K562 (cell line): ENCODE measurements around the gene SV2C.

ENCODE experiments used
- CSDE1 ChIP-seq, 2 experiments: fragments of 450-650 bp; IDR thresholded peaks; 2 replicates each; pipeline ENCODE4 v1.6.1; 2016; ENCODE audit warnings: mild to moderate bottlenecking in 1 of 2
- LEF1 ChIP-seq: fragments of 450-650 bp; IDR thresholded peaks from 2 replicates; pipeline ENCODE4 v1.6.1; 2016; ENCODE audit warnings: mild to moderate bottlenecking
- SMARCA4 ChIP-seq: fragments of 450-650 bp; IDR thresholded peaks from 2 replicates; pipeline ENCODE4 v1.6.1; 2016
- ZBTB7A ChIP-seq: IDR thresholded peaks from 2 replicates; pipeline ENCODE4 v1.6.1; 2011; ENCODE audit warnings: low read depth, mild to moderate bottlenecking, low read length, moderate library complexity, borderline replicate concordance; ENCODE audit not compliant: control insufficient read depth
- TF ChIP-seq, protein P1 (sequence below), 3 experiments: IDR thresholded peaks in 2 of 3; conservative IDR thresholded peaks in 1 of 3; 2 replicates each; pipeline ENCODE4 v1.5.1; 2011 to 2012; ENCODE audit warnings: low read length in 3 of 3, mild to moderate bottlenecking in 3 of 3, control low read depth in 2 of 3, improper control_type of control experiment in 1 of 3, inconsistent platforms in 1 of 3, low read depth in 1 of 3, mixed read lengths in 1 of 3, moderate library complexity in 1 of 3; ENCODE audit not compliant: insufficient read depth in 2 of 3

DNA sequence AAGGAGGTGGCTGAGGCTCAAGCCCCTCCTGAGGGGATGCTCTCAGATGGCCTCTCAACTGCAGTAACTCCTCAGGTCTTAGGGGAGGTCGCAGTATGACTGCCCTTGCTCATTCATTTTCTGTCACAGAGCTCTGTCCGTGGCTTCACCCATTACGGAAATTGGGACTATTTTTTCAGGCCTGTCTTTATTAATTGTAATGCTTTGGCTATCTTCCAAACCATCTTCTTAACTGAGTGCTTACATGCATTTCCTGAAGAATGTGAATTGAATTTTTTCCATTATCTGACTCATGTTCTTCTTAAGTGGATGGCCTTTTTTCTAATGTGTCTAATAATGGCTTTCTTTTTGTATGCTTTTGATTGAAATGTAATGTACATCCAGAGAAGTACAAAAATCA lies 36.4 kb upstream of the SV2C start:
- TF ChIP-seq CSDE1 (IDR thresholded peaks at IDR 0.05) (no peak), ZBTB7A (no peak), SMARCA4 (no peak), LEF1 (no peak)
- TF ChIP-seq, protein P1, sequence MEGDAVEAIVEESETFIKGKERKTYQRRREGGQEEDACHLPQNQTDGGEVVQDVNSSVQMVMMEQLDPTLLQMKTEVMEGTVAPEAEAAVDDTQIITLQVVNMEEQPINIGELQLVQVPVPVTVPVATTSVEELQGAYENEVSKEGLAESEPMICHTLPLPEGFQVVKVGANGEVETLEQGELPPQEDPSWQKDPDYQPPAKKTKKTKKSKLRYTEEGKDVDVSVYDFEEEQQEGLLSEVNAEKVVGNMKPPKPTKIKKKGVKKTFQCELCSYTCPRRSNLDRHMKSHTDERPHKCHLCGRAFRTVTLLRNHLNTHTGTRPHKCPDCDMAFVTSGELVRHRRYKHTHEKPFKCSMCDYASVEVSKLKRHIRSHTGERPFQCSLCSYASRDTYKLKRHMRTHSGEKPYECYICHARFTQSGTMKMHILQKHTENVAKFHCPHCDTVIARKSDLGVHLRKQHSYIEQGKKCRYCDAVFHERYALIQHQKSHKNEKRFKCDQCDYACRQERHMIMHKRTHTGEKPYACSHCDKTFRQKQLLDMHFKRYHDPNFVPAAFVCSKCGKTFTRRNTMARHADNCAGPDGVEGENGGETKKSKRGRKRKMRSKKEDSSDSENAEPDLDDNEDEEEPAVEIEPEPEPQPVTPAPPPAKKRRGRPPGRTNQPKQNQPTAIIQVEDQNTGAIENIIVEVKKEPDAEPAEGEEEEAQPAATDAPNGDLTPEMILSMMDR (IDR thresholded peaks at IDR 0.05 in 2 of 3, conservative IDR thresholded peaks at IDR 0.05 in 1 of 3; ENCODE audit: insufficient read depth in 2 of 3, low read depth in 1 of 3, low read length in 3 of 3), result no peak
